Stimulated activated CD8-positive, alpha-beta memory T cell treated with anti-CD3 and anti-CD28 coated beads, Interleukin-4, amount 100 ng/mL, for 24 hours (primary cell): ENCODE data around the gene KIF1C.

Experiments
- DNase-seq: peaks from one replicate; pipeline ENCODE4 v3.0.0-alpha.2; 2020; ENCODE audit warnings: low read depth

The KIF1C gene

GRCh38 chr17:4969047-4969550 lies 28.7 kb upstream of the KIF1C start:
- no peak for DNase-seq

DNA sequence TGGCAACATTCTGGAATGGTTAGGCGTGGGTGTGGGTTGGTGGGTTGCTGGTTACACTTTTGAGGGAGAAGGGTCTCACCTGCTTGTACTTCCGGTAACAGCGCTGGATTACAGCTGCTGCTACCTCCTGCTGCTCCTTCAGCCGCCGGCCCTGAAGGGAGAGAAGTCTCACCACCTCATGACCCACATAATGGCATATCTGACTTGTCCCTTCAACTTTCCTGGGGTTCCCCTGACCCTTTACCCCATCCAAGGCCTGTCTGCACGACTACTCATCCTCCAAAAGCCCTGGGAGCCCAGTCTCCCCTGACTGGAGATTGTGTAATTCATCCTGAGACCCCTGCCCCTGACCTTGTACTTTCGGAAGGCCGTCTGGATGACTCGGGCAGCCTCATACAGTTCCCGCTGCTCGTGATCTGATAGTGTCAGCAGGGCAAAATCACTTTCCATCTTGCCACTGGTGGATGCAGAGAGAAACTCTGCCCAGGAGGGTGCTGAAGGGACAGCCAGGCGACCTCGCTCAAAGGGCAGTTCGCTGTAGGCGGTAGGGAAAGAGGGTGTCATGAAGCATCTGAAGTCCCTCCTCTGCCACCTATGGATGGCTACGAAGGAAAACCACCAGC lies 28.1 kb upstream of the KIF1C start:
- DNase-seq, result no peak

DNA sequence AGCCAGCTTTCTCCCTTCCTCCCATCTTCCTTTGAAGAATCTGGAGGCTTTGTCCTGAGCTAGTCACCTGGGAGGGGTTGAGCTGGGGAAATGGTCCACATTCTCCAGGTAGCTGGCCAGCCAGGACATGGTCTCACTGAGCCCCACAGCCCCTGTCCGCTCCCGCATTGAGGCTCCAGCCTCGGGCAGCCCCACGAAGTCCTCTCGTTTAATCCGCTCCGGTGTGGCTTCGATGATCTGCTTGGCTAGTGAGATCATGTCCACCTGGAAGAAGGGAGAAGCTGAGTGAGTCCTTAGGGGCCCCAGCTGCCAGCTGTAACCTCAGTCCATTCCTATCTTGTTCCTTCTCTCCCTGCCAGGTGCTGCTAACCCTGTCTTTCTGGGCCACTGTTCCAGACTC lies 27.5 kb upstream of the KIF1C start:
- DNase-seq, result no peak

GRCh38 chr17:4971826-4972225 lies 25.9 kb upstream of the KIF1C start:
- DNase-seq, result no peak

DNA sequence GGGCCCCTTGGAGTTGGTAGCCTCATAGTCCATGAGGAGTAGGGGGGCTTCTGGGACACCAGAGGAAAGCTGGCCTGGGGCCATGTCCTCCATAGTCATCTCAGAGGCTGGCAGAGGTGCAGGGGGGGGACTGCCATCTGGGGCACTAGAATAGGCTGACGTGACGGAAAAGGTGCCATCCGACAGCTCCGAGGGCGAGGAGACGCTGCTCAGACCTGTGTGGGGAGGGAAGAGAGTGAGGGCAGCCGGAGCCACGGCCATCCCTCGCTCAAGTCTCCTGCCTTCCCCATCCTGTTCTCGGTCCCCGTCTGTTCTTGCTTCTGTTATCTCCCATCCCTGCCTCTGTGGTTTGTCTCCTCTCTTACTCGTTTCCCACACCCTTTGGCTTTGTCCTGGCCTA lies 25.4 kb upstream of the KIF1C start:
- no peak for DNase-seq

- no peak for DNase-seq
Observed at GRCh38 chr17:4972752-4973151, 25.0 kb upstream of the KIF1C start.

GRCh38 chr17:4973256-4974114 lies 24.3 kb upstream of the KIF1C start:
- DNase-seq, result no peak

DNA sequence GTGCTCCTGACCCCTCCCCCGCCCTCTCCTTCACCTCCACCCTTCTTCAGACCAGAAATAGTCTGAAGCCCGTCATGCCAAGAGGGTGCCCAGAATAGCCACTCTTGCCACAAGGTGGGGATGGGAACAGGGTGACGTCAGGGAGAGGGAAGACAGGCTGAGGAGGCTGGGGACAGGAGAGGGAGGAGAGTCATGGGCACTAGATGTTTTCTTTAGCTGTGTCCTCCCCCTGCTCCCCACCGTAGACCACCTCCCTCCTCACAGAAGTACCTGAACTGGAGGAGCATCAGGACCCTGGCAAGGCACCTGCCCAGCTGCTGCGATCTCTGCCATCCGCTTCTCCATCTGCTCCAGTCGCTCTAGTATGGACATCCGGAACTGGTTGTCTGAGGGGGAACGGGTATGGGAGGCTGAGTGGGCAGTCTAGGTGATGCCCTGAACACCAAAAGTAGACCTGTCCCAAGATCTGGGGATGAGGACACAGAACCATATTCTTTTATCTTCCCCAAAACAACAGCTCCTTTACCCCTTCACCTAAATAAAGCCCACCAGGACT lies 23.6 kb upstream of the KIF1C start:
- DNase-seq, result no peak

- DNase-seq, result no peak
Observed at GRCh38 chr17:4978726-4979125, 19.0 kb upstream of the KIF1C start.

DNA sequence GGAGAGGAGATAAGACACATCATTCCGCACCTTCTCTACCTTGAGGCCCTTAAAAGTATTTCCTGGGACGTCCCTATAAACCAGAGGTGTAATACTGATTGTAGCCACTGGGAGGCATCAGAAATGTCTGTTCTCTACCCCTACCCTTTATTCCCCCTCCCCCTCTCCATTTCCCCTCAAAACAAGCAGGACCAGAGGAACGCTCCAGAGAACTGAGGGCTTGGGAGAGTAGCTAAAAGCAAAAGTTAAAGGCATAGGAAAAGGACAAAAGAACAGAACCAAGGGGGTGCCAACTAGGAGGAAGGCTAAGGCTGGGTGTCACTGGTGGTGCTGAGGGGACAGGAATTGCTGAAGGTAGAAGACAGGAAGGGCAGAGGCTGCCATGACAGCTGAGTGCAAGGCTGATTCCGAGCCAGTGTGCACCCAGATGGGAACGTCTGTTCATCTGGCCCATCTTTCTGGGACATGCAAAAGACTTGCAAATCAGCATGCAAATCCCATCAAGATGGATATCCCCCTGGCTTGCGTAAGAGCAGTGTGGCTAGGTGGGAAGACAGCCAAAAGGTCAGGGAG lies 17.0 kb upstream of the KIF1C start:
- DNase-seq, result no peak

- no peak for DNase-seq
Observed at GRCh38 chr17:4982305-4982704, 15.4 kb upstream of the KIF1C start.

- DNase-seq, result no peak
Observed at GRCh38 chr17:4986403-4986802, 11.3 kb upstream of the KIF1C start.

- peak; percentile 84 for DNase-seq
Observed at GRCh38 chr17:4986951-4987766, 10.6 kb upstream of the KIF1C start, which contains the start of gene CAMTA2. CAMTA2 (minus strand) TSS chr17:4987675; CDS start chr17:4986222, 1,453 bp downstream.

DNA sequence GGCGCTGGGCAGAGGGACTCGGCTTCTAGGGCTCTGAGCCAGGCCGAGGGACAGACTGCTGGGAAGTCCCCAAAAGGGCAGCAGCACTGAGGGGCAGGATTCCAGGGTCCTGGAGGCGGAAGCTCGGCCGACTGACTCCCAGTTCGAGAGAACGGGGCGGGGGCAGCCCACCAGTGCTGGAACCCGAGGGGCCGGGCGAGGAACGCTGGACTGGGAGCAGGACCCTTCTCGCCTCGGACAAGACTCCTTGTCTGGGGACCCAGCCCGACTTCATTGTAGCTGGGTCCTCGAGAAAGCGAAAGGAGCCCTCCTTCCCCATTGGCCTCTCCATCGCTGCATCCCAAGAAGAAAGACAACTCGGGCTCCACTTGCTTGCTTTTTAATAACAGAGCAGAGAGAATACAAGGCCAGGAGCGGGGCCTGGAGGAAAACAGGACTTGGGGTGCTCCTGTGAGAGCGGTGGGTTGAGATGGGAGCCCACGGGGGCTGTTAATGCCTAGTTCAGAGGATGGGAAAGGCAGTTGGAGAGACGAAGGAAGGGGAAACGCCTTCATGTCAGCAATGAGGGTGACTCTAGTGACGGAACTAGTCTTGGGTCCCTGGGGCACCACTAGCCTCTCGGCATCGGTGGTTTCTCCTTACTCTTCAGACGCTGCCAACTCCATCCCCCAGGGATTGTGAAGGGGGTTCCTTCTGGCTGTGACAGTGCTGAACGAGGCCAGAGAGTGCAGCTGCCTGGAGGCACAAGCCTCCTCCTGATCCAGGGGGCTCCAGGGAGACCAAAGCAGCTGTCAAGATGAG lies 9.8 kb upstream of the KIF1C start:
- no peak for DNase-seq

GRCh38 chr17:4994081-4994595 lies 3.6 kb upstream of the KIF1C start:
- no peak for DNase-seq

DNA sequence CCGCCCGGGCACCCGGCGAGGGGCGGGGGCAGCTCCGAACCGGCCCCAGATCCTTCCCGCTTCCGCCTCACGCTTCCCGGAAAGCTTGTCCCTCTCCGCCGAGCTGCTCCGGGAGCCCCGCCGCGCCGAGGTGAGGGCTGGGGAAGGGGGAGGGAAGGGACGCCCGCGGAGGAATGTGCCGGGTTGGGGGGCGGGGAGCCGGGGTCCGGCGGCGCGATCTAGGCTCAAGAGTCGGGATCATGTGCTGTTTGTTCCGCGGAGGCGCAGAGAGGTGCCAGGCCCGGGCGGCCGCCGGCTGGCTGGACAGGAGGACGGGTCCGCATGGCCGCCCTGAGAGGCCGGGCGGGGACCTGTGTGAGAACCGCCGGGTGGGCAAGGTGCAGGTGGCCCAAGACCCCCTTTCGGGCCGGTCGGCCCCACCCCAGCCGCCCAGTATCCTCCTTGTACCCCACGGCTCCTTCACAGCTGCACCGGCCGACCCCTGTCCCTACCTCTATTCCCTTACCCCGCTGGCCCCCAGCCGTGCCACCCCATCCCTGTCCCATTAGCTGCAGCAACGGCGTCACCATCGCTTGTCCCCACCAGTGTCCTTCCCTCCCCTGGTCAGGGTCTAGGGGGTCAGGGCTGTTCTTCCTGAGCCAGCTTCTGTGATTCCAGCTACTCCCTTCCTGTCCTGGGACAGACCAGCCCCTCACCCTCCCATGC lies 429 bp downstream of the KIF1C start:
- no peak for DNase-seq

DNA sequence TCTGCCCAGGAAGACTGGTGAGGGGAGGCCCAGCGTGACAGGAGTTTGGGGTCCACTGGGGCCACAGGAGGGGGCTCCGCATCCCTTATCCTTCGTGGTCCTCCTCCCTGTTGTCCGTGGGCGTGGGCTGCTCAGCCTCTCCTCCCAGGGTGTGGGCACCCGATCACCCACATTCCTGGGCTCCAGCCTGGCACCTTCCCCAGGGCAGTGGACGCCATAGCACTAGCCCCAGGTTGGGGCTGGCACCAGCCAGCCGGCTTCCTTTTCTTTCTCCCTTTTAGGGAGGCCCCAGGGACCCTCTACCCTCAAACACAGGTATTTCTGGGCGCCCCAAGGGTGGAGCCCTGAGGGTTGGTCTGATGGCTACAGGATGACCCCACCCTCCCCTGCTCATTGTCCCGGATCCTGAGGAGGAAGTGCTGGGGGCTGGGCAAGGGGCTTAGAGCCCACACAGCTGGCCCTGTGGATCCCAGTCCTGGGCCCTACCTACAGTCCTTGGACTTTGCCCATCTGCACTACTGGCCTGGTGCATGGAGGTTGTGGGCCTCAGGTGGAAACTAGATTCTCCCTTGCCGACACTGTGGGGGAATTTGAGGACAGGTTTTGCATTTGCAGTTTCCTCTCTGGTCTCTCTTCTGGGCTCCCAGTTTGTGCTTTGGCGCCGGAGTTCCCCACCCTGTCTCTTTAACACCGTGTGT lies 1.1 kb downstream of the KIF1C start:
- DNase-seq, result no peak

- DNase-seq, result no peak
Observed at GRCh38 chr17:4999430-5000093, 1.8 kb downstream of the KIF1C start.

- no peak for DNase-seq
Observed at GRCh38 chr17:5000237-5000639, 2.5 kb downstream of the KIF1C start.
